Measurements from ENCODE around the gene AATK.
"Not testable (repeated sequence)": the region's sequence is repeated elsewhere in the genome, so short reads cannot be mapped to it uniquely, and the experiment has no call there.

The AATK gene

GRCh38 chr17:81091774-81092517 lies 74.1 kb downstream of the AATK start:
- no peak for DNase-seq (ENCODE audit: low read depth)

GRCh38 chr17:81091154-81091553 lies 74.9 kb downstream of the AATK start:
- no peak for DNase-seq (ENCODE audit: low read depth)

GRCh38 chr17:81090361-81091136 lies 75.5 kb downstream of the AATK start:
- peak; percentile 18 for DNase-seq (ENCODE audit: low read depth)

- no peak for DNase-seq (ENCODE audit: low read depth)
Observed at GRCh38 chr17:81086789-81087551, 79.1 kb downstream of the AATK start.

GRCh38 chr17:81085420-81085911 lies 80.6 kb downstream of the AATK start:
- DNase-seq (ENCODE audit: low read depth), result no peak

GRCh38 chr17:81084680-81085419 lies 81.2 kb downstream of the AATK start:
- no peak for DNase-seq (ENCODE audit: low read depth)

- no peak for DNase-seq (ENCODE audit: low read depth)
Observed at GRCh38 chr17:81083125-81083765, 82.8 kb downstream of the AATK start.

- no peak for DNase-seq (ENCODE audit: low read depth)
Observed at GRCh38 chr17:81082177-81083073, 83.6 kb downstream of the AATK start.

- no peak for DNase-seq (ENCODE audit: low read depth)
Observed at GRCh38 chr17:81081222-81082176, 84.5 kb downstream of the AATK start.

- DNase-seq (ENCODE audit: low read depth), result no peak
Observed at GRCh38 chr17:81080019-81080418, 86.0 kb downstream of the AATK start.

- DNase-seq (ENCODE audit: low read depth), result not testable (repeated sequence)
Observed at GRCh38 chr17:81078026-81078913, 87.8 kb downstream of the AATK start.

- no peak for DNase-seq (ENCODE audit: low read depth)
Observed at GRCh38 chr17:81076141-81076679, 89.8 kb downstream of the AATK start.

GRCh38 chr17:81075307-81075706 lies 90.7 kb downstream of the AATK start:
- DNase-seq (ENCODE audit: low read depth), result no peak

- no peak for DNase-seq (ENCODE audit: low read depth)
Observed at GRCh38 chr17:81074875-81075274, 91.1 kb downstream of the AATK start.

- DNase-seq (ENCODE audit: low read depth), result no peak
Observed at GRCh38 chr17:81073967-81074839, 91.8 kb downstream of the AATK start.
